Spinal cord (tissue), 10 donors: ENCODE data around the gene TOMM20. TPM values are rescaled to one million over a fixed set of nuclear protein-coding genes. Genes with fewer than 3 reads are reported as not detected.
"Not testable (repeated sequence)": the region's sequence is repeated elsewhere in the genome, so short reads cannot be mapped to it uniquely, and the experiment has no call there.

Experiments
- DNase-seq, 6 donors: peaks; one replicate each; pipeline versions ENCODE4 v3.0.0 to v3.0.0-alpha.2; 2013 to 2015; ENCODE audit warnings: low spot score in 6 of 6, low read depth in 4 of 6
- H3K27ac ChIP-seq: one replicate; pipeline ENCODE4 v1.5.1; 2013; ENCODE audit warnings: low read depth, low read length, control low read depth
- H3K27me3 ChIP-seq: one replicate; pipeline ENCODE4 v1.6.1; 2013; ENCODE audit warnings: low read length; ENCODE audit not compliant: control insufficient read depth, insufficient read depth
- H3K36me3 ChIP-seq: one replicate; pipeline ENCODE4 v1.6.1; 2013; ENCODE audit warnings: low read length; ENCODE audit not compliant: control insufficient read depth, insufficient read depth
- H3K4me1 ChIP-seq: one replicate; pipeline ENCODE4 v1.6.1; 2013; ENCODE audit warnings: low read length; ENCODE audit not compliant: control insufficient read depth, insufficient read depth
- H3K4me3 ChIP-seq: one replicate; pipeline ENCODE4 v1.5.1; 2013; ENCODE audit warnings: low read depth, low read length, control low read depth
- H3K9me3 ChIP-seq: one replicate; pipeline ENCODE4 v1.6.1; 2013; ENCODE audit warnings: low read length; ENCODE audit not compliant: control insufficient read depth, insufficient read depth
- WGBS: methylation state at CpG from one replicate; pipeline ENCODE4 v1.1.5; 2013; ENCODE audit warnings: missing lambda C conversion rate; ENCODE audit not compliant: insufficient coverage; 5-methylcytosine and 5-hydroxymethylcytosine counted together
- polyA plus RNA-seq, 2 donors: library from polyadenylated mRNA; unstranded; fragments of 120-200 nt; gene quantifications; one replicate each; pipeline ENCODE4 v1.2.1, GENCODE V29; 2013; ENCODE audit not compliant: insufficient read length in 2 of 2
- total RNA-seq, 2 donors: library from RNA; depleted of rRNA in 1 of 2; stranded (reverse); fragments of 120-200 nt in 1 of 2; fragments of >200 nt in 1 of 2; gene quantifications; one replicate each; pipeline versions ENCODE4 v1.2.3 to v1.2.4, GENCODE V29; 2013 to 2014
- donor health status: healthy.

The TOMM20 gene
- total and polyA plus RNA-seq, 4 donors = 87.4 to 180 (median 161) TPM

- H3K27me3 ChIP-seq = no peaks in the 10 kb centered on the region
- H3K9me3 ChIP-seq = no peaks in the 10 kb centered on the region
- no peak overlapping the region for H3K27ac ChIP-seq
- H3K4me3 ChIP-seq = no peak overlapping the region
- WGBS = 87% methylated on average over 4 of the region's 7 CpGs
- no peaks in the 10 kb centered on the region for H3K36me3 ChIP-seq
- DNase-seq = no peak
- peaks cover 37% of the 10 kb centered on the region for H3K4me1 ChIP-seq
Measured at GRCh38 chr1:235088907-235089306, 39.7 kb downstream of the TOMM20 start.

GRCh38 chr1:235088430-235088829 is 40.2 kb downstream of the TOMM20 start:
- Histone ChIP-seq H3K9me3 (no peaks in the 10 kb centered on the region), H3K4me3 (no peak overlapping the region), H3K27me3 (no peaks in the 10 kb centered on the region), H3K36me3 (no peaks in the 10 kb centered on the region), H3K4me1 (peaks cover 37% of the 10 kb centered on the region), H3K27ac (no peak overlapping the region)
- DNase-seq = no peak
- WGBS = 91% methylated on average over 4 of the region's 6 CpGs

- H3K4me1 ChIP-seq = peaks cover 37% of the 10 kb centered on the region
- no peak overlapping the region for H3K27ac ChIP-seq
- no peak for DNase-seq
- 100% methylated on average over 3 of the region's 6 CpGs for WGBS
- H3K36me3 ChIP-seq = no peaks in the 10 kb centered on the region
- H3K4me3 ChIP-seq = no peak overlapping the region
- H3K27me3 ChIP-seq = no peaks in the 10 kb centered on the region
- H3K9me3 ChIP-seq = no peaks in the 10 kb centered on the region
Measured at GRCh38 chr1:235087906-235088305, 40.7 kb downstream of the TOMM20 start.

- WGBS = 93% methylated on average over 4 of the region's 12 CpGs
- H3K36me3 ChIP-seq, H3K27ac ChIP-seq, DNase-seq, H3K9me3 ChIP-seq, H3K27me3 ChIP-seq, H3K4me3 ChIP-seq: not testable (repeated sequence)
- H3K4me1 ChIP-seq = peaks cover 34% of the 10 kb centered on the region
Measured at GRCh38 chr1:235085411-235086117, 43.1 kb downstream of the TOMM20 start.

GRCh38 chr1:235080788-235081187 is 47.8 kb downstream of the TOMM20 start:
- not testable (repeated sequence) for H3K27ac ChIP-seq, H3K9me3 ChIP-seq, H3K36me3 ChIP-seq, H3K4me3 ChIP-seq, H3K27me3 ChIP-seq, DNase-seq
- 86% methylated on average over 4 of the region's 5 CpGs for WGBS
- peaks cover 36% of the 10 kb centered on the region for H3K4me1 ChIP-seq

GRCh38 chr1:235080297-235080657 is 48.4 kb downstream of the TOMM20 start:
- H3K4me1 ChIP-seq = peaks cover 40% of the 10 kb centered on the region
- H3K27ac ChIP-seq = not testable (repeated sequence)

GRCh38 chr1:235079443-235080296 is 49.0 kb downstream of the TOMM20 start:
- Histone ChIP-seq H3K9me3 (no peaks in the 10 kb centered on the region), H3K27ac (no peak overlapping the region), H3K36me3 (no peaks in the 10 kb centered on the region), H3K4me3 (no peak overlapping the region), H3K4me1 (peaks cover 46% of the 10 kb centered on the region), H3K27me3 (no peaks in the 10 kb centered on the region)
- whole genome bisulfite sequencing = 55% methylated on average over 5 of the region's 8 CpGs
- peak in 1 of 6 donors; percentile 30 for DNase-seq

More at GRCh38 chr1:235080297-235080657, 48.4 kb downstream of the TOMM20 start:
- H3K9me3 ChIP-seq, H3K4me3 ChIP-seq, H3K36me3 ChIP-seq, DNase-seq, H3K27me3 ChIP-seq: not testable (repeated sequence)
- WGBS = no CpG with 5 or more reads among the region's 4 CpGs

- Histone ChIP-seq H3K4me3 (no peak overlapping the region), H3K27me3 (no peaks in the 10 kb centered on the region), H3K27ac (no peak overlapping the region), H3K9me3 (no peaks in the 10 kb centered on the region), H3K36me3 (no peaks in the 10 kb centered on the region), H3K4me1 (peaks cover 51% of the 10 kb centered on the region)
- 73% methylated on average over 6 of the region's 9 CpGs for WGBS
- DNase-seq = no peak
Measured at GRCh38 chr1:235078480-235079381, 49.9 kb downstream of the TOMM20 start.
